ENCODE measurements around the gene ZNF609.

The ZNF609 gene

GRCh38 chr15:64673866-64674265 lies 213.5 kb downstream of the ZNF609 start:
- DNase-seq: no peak

GRCh38 chr15:64678126-64678819 lies 217.9 kb downstream of the ZNF609 start:
- DNase-seq: no peak

GRCh38 chr15:64680097-64680496 lies 219.7 kb downstream of the ZNF609 start:
- no peak for DNase-seq

- peak; percentile 72 to 81 for DNase-seq
Measured at GRCh38 chr15:64681424-64682024, 221.1 kb downstream of the ZNF609 start.

- DNase-seq: no peak
Measured at GRCh38 chr15:64682255-64682654, 221.9 kb downstream of the ZNF609 start.

GRCh38 chr15:64683378-64683777 lies 223.0 kb downstream of the ZNF609 start:
- no peak for DNase-seq

GRCh38 chr15:64685230-64685888 lies 225.0 kb downstream of the ZNF609 start:
- no peak for DNase-seq

- DNase-seq: peak in 1 of 2 experiments; percentile 56
Measured at GRCh38 chr15:64686130-64686735, 225.9 kb downstream of the ZNF609 start.

- DNase-seq: no peak
Measured at GRCh38 chr15:64687172-64687571, 226.8 kb downstream of the ZNF609 start.

GRCh38 chr15:64687688-64688087 lies 227.3 kb downstream of the ZNF609 start:
- DNase-seq: no peak

- no peak for DNase-seq
Measured at GRCh38 chr15:64688770-64689169, 228.4 kb downstream of the ZNF609 start.

GRCh38 chr15:64690008-64690407 lies 229.6 kb downstream of the ZNF609 start:
- no peak for DNase-seq

GRCh38 chr15:64690578-64691296 lies 230.4 kb downstream of the ZNF609 start:
- DNase-seq: peak in 1 of 2 experiments; percentile 26

GRCh38 chr15:64691896-64692565 lies 231.7 kb downstream of the ZNF609 start:
- DNase-seq: no peak

- DNase-seq: no peak
Measured at GRCh38 chr15:64693134-64693533, 232.8 kb downstream of the ZNF609 start.

GRCh38 chr15:64694816-64695215 lies 234.4 kb downstream of the ZNF609 start:
- DNase-seq: no peak

- no peak for DNase-seq
Measured at GRCh38 chr15:64695561-64695992, 235.2 kb downstream of the ZNF609 start.

GRCh38 chr15:64696481-64696880 lies 236.1 kb downstream of the ZNF609 start:
- no peak for DNase-seq

- DNase-seq: no peak
Measured at GRCh38 chr15:64697911-64698369, 237.6 kb downstream of the ZNF609 start.

GRCh38 chr15:64698823-64699222 lies 238.4 kb downstream of the ZNF609 start:
- no peak for DNase-seq

- no peak for DNase-seq
Measured at GRCh38 chr15:64699751-64700388, 239.5 kb downstream of the ZNF609 start.

GRCh38 chr15:64701051-64701450 lies 240.7 kb downstream of the ZNF609 start:
- DNase-seq: no peak
